Right atrium auricular region (tissue), 2 donors: ENCODE measurements around the gene CA5A. TPM values are rescaled to one million over a fixed set of nuclear protein-coding genes. Genes with fewer than 3 reads are reported as not detected.

Experiments used
- DNase-seq: peaks from one replicate; pipeline ENCODE4 v3.0.0-alpha.2; 2019; ENCODE audit warnings: low spot score
- H3K27ac ChIP-seq, 2 donors: fragments of 200-600 bp; sonication (generic); 1 replicate in 1 of 2; 2 replicates in 1 of 2; pipeline ENCODE4 v1.5.1; 2016 to 2019
- H3K27me3 ChIP-seq, 2 donors: fragments of 200-600 bp; sonication (generic); one replicate each; pipeline versions ENCODE4 v1.5.1 to v1.6.0; 2017 to 2019
- H3K36me3 ChIP-seq: fragments of 200-600 bp; sonication (generic); one replicate; pipeline ENCODE4 v1.5.1; 2016
- H3K4me1 ChIP-seq, 2 donors: fragments of 200-600 bp; sonication (generic); one replicate each; pipeline versions ENCODE4 v1.5.1 to v1.6.0; 2017 to 2019
- H3K4me3 ChIP-seq, 2 donors: fragments of 200-600 bp; sonication (generic); 1 replicate in 1 of 2; 2 replicates in 1 of 2; pipeline ENCODE4 v1.5.1; 2017 to 2019; ENCODE audit warnings: mild to moderate bottlenecking in 1 of 2, moderate library complexity in 1 of 2
- H3K9me3 ChIP-seq, 2 donors: fragments of 200-600 bp; sonication (generic); one replicate each; pipeline ENCODE4 v1.5.1; 2019
- CTCF ChIP-seq, 2 donors: fragments of 200-600 bp; sonication (generic); IDR thresholded peaks; one replicate each; pipeline ENCODE4 v1.5.1; 2019; ENCODE audit warnings: antibody characterized with exemption in 2 of 2
- total RNA-seq, 2 donors: library from RNA; depleted of rRNA; stranded (reverse); fragments of >200 nt; gene quantifications; one replicate each; pipeline ENCODE4 v1.1.0, GENCODE V29; 2016

The CA5A gene
- total RNA-seq, 2 donors from 2014 or later, result not detected

DNA sequence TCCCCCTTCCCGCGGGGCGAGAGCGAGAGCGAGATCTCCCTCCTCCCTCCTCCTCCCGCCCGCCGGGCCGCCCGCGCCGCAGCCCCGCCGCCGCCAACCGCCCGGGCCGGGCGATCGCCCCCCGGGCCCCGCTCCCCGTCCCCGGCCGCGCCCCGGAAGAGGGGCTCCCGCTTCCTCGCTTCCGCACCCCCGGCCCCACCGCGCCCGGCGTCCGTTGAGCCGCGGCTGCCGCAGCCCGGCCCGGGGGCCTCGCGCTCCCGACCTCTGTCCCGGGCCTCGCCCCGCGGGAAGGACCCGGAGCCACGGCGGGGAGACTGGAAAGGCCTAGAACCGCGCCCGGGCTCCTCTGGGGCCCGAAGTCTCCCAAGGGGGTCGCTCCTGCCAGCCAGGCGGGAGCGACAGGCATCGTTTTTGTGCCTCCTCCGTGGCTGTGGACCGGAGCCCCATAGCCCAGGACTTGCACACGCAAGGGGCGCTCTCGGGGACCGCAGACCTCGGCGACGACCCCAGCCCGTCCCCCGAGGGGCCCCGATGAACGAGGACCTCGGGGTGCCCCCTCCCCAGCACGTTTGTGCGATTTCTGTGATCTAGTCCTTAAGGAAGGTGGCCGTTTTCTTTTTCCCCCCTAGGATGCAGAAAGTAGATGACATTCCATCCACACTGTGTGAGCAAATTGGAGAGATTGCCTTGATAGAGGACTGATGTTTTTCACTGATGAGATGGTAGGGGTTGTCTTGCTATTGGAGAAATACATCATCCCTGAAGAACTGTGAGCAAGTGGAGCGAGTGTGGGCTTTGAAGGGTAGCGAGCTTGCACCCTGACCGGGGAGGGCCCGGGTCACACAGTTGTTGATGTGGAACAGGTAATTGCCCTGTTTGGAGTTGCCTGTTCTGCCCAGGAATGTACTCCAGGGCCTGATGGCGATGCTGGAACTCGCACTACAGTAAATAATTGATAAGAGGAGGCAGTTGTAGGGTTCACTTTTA, 15.5 kb upstream of the CA5A start:
- DNase-seq, result no peak
- Histone ChIP-seq H3K36me3 (no peaks in the 10 kb centered on the region), H3K4me3 (peak overlapping the region; percentile 83 to 99), H3K27me3 (no peaks in the 10 kb centered on the region), H3K9me3 (no peaks in the 10 kb centered on the region), H3K4me1 (peaks cover 0 to 54% of the 10 kb centered on the region in 2 donors), H3K27ac (peak overlapping the region; percentile 95 to 99)
- TF ChIP-seq CTCF (IDR thresholded peaks at IDR 0.05), result no peak

DNA sequence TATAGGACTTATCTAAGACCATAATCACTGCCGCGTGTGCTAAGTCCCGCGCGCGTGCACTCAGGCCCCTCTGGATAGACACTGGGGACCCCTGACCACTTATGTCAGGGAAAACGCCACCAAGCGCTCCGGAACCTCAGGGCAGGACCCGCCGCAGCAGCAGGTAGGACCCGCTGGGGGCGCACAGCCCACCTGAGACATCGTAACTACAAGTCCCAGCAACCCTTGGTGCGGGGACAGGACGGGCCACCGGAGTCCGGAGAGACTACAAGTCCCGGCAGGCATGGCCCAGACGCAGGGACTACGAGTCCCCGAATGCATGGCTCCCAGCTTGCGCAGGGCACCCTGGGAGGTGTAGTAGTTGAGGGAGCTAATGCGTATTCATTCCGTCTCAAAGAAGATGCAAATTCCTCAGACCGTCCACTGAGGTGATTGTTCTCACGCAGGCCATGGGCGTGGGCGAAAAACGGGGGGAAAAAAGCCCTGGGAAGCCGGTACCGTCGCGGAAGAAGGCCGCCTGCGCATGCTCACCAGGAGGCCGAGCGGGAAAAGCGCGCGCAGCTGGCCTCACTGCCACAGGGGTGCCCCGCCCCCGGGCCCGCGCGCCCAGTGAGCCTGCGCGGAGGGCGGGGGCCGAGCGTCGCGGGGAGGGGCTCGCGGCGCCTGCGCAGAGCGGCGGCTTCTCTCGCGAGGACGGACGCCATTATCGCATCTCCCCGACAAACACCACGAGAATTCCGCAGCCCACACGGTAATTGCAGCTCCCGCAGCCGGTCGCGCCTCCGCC, 14.6 kb upstream of the CA5A start, which contains the start of gene BANP:
BANP (plus strand) TSS at position 670 of the 787 bp plus-strand sequence. CDS start 23,682 bp downstream, outside the sequence.
- peak in 1 of 2 donors; percentile 28 for TF ChIP-seq CTCF (IDR thresholded peaks at IDR 0.05)
- Histone ChIP-seq H3K9me3 (no peaks in the 10 kb centered on the region), H3K4me1 (peaks cover 0 to 45% of the 10 kb centered on the region in 2 donors), H3K36me3 (no peaks in the 10 kb centered on the region), H3K27ac (peak within 1 kb of the TSS; percentile 95 to 99), H3K27me3 (no peaks in the 10 kb centered on the region), H3K4me3 (peak within 1 kb of the TSS; percentile 83 to 99)
- peak; percentile 98 for DNase-seq

DNA sequence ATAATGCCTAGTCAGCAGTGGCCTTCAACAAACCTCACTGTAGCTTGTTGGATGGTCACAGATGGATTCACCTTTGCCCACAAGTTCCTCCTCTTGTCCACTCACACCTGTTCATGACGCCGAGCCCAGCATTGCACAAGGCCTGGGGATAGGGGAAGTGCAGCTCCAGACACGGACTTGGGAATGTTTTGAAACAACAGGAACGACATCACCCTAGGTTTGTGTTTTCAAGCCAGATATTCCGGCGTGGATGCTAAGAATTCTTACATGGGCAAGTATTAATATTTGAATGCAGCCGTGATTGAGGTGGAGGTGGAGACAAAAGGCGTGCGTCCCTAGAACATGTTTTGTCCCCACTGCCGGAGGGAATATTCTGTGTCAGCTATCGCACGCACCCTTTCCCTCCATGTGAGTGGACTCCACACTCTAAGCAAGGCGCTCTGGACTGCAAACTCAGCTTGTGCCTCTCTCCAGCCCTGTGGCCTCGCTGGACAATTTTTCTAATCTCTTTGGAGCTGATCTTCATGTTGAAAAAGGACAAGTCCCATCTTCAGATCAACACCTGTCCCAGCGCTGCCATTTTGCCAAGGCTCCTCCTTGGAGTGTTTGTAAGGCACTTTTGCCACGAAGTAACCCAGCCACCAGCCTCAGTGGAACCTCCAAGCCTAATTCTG, 12.9 kb upstream of the CA5A start:
- no peak for DNase-seq
- Histone ChIP-seq H3K36me3 (no peaks in the 10 kb centered on the region), H3K4me3 (no peak overlapping the region), H3K9me3 (no peaks in the 10 kb centered on the region), H3K27ac (no peak overlapping the region), H3K4me1 (peaks cover 0 to 27% of the 10 kb centered on the region in 2 donors), H3K27me3 (no peaks in the 10 kb centered on the region)
- TF ChIP-seq CTCF (IDR thresholded peaks at IDR 0.05), result no peak

- Histone ChIP-seq H3K27me3 (no peaks in the 10 kb centered on the region), H3K27ac (no peak overlapping the region), H3K4me3 (no peak overlapping the region), H3K9me3 (no peaks in the 10 kb centered on the region), H3K4me1 (peaks cover 0 to 22% of the 10 kb centered on the region in 2 donors), H3K36me3 (no peaks in the 10 kb centered on the region)
- no peak for TF ChIP-seq CTCF (IDR thresholded peaks at IDR 0.05)
- DNase-seq, result no peak
Observed at GRCh38 chr16:87948735-87949070, 12.4 kb upstream of the CA5A start.

GRCh38 chr16:87948119-87948545, 11.8 kb upstream of the CA5A start:
- no peak overlapping the region for H3K4me3 ChIP-seq
- no peaks in the 10 kb centered on the region for H3K27me3 ChIP-seq
- no peak for TF ChIP-seq CTCF (IDR thresholded peaks at IDR 0.05)
- no peaks in the 10 kb centered on the region for H3K36me3 ChIP-seq
- peaks cover 0 to 17% of the 10 kb centered on the region in 2 donors for H3K4me1 ChIP-seq
- H3K27ac ChIP-seq, result no peak overlapping the region
- no peaks in the 10 kb centered on the region for H3K9me3 ChIP-seq
- no peak for DNase-seq
